OCI-LY3 (cell line): ENCODE results near the gene CRHR2.
"Not testable (repeated sequence)": the region's sequence is repeated elsewhere in the genome, so short reads cannot be mapped to it uniquely, and the experiment has no call there.

Source experiments
- H2AFZ ChIP-seq: fragments of 200-600, 300-600 bp; shearing (Covaris generic); 2 replicates; pipeline ENCODE4 v1.6.0; 2014; ENCODE audit warnings: antibody characterized with exemption, low read depth, low read length
- H3K27ac ChIP-seq: fragments of 200-600, 300-600 bp; sonication (generic); 2 replicates; pipeline ENCODE4 v1.5.1; 2014; ENCODE audit warnings: mild to moderate bottlenecking, low read length, moderate library complexity, mixed read lengths
- H3K27me3 ChIP-seq: fragments of 200-600, 300-600 bp; sonication (generic); 2 replicates; pipeline ENCODE4 v1.6.1; 2014; ENCODE audit warnings: low read depth, low read length, mixed read lengths
- H3K36me3 ChIP-seq: fragments of 200-600, 300-600 bp; sonication (generic); replicated peaks from 2 replicates; pipeline ENCODE3; 2014; ENCODE audit warnings: low read depth, low read length, mixed read lengths
- H3K4me1 ChIP-seq: fragments of 300-600, 200-600 bp; sonication (generic); 2 replicates; pipeline ENCODE4 v1.6.1; 2014; ENCODE audit warnings: low read length, mixed read lengths
- H3K4me2 ChIP-seq: fragments of 200-600, 300-600 bp; sonication (generic); 2 replicates; pipeline ENCODE4 v1.6.1; 2014; ENCODE audit warnings: low read length, mixed read lengths
- H3K4me3 ChIP-seq: fragments of 300-600, 200-600 bp; sonication (generic); 2 replicates; pipeline ENCODE4 v1.5.1; 2014; ENCODE audit warnings: antibody characterized with exemption, mild to moderate bottlenecking, low read length, moderate library complexity
- H3K79me2 ChIP-seq: fragments of 300-600, 200-600 bp; shearing (Covaris generic); 2 replicates; pipeline ENCODE4 v1.6.1; 2014; ENCODE audit warnings: mild to moderate bottlenecking, low read length, mixed read lengths
- H3K9ac ChIP-seq: fragments of 300-600, 200-600 bp; shearing (Covaris generic); 2 replicates; pipeline ENCODE4 v1.6.0; 2014; ENCODE audit warnings: mild to moderate bottlenecking, low read length, moderate library complexity
- H3K9me3 ChIP-seq: fragments of 200-600, 300-600 bp; shearing (Covaris generic); 2 replicates; pipeline ENCODE4 v1.6.1; 2014; ENCODE audit warnings: low read length, mixed read lengths; ENCODE audit not compliant: insufficient read depth
- H4K20me1 ChIP-seq: fragments of 200-600, 300-600 bp; sonication (generic); 2 replicates; pipeline ENCODE4 v1.6.1; 2016; ENCODE audit warnings: low read length, mixed read lengths; ENCODE audit not compliant: insufficient read depth
- CTCF ChIP-seq: fragments of 200-600, 300-600 bp; sonication (generic); IDR thresholded peaks from 2 replicates; pipeline ENCODE4 v1.5.1; 2014; ENCODE audit warnings: antibody characterized with exemption, low read length, low read depth
- EZH2phosphoT487 ChIP-seq: fragments of 200-600 bp; shearing (Covaris generic); IDR thresholded peaks from 2 replicates; pipeline ENCODE4 v1.6.1; 2018; ENCODE audit warnings: antibody characterized with exemption, mixed run types, low read depth

The CRHR2 gene

GRCh38 chr7:30723776-30724175, 41.5 kb upstream of the CRHR2 start:
- TF ChIP-seq EZH2phosphoT487 (no peak), CTCF (no peak)
- H3K4me1 ChIP-seq, result no peaks in the 10 kb centered on the region
- H3K27ac ChIP-seq, result no peak overlapping the region
- H3K4me3 ChIP-seq, result no peak overlapping the region
- H4K20me1 ChIP-seq, result no peaks in the 10 kb centered on the region
- peaks cover 2% of the 10 kb centered on the region; the same call in 1 of the 2 replicates for H3K27me3 ChIP-seq
- H3K9ac ChIP-seq, result no peak overlapping the region
- no peak overlapping the region for H2AFZ ChIP-seq
- no peak overlapping the region for H3K4me2 ChIP-seq
- no peaks in the 10 kb centered on the region for H3K36me3 ChIP-seq
- H3K9me3 ChIP-seq, result no peaks in the 10 kb centered on the region
- no peaks in the 10 kb centered on the region for H3K79me2 ChIP-seq

GRCh38 chr7:30722671-30723070, 40.4 kb upstream of the CRHR2 start:
- no peaks in the 10 kb centered on the region for H3K9me3 ChIP-seq
- no peaks in the 10 kb centered on the region for H3K4me1 ChIP-seq
- H3K4me2 ChIP-seq, result no peak overlapping the region
- H4K20me1 ChIP-seq, result no peaks in the 10 kb centered on the region
- no peak for TF ChIP-seq CTCF
- no peak for TF ChIP-seq EZH2phosphoT487
- no peaks in the 10 kb centered on the region for H3K27me3 ChIP-seq
- no peak overlapping the region for H2AFZ ChIP-seq
- H3K9ac ChIP-seq, result no peak overlapping the region
- H3K4me3 ChIP-seq, result no peak overlapping the region
- no peaks in the 10 kb centered on the region for H3K36me3 ChIP-seq
- H3K27ac ChIP-seq, result no peak overlapping the region
- H3K79me2 ChIP-seq, result no peaks in the 10 kb centered on the region

GRCh38 chr7:30722187-30722586, 39.9 kb upstream of the CRHR2 start:
- no peaks in the 10 kb centered on the region for H3K36me3 ChIP-seq
- no peak overlapping the region for H3K27ac ChIP-seq
- H2AFZ ChIP-seq, result no peak overlapping the region
- no peaks in the 10 kb centered on the region for H3K4me1 ChIP-seq
- H3K79me2 ChIP-seq, result no peaks in the 10 kb centered on the region
- no peak for TF ChIP-seq CTCF
- no peak for TF ChIP-seq EZH2phosphoT487
- no peaks in the 10 kb centered on the region for H3K9me3 ChIP-seq
- H4K20me1 ChIP-seq, result no peaks in the 10 kb centered on the region
- H3K27me3 ChIP-seq, result no peaks in the 10 kb centered on the region
- no peak overlapping the region for H3K9ac ChIP-seq
- no peak overlapping the region for H3K4me2 ChIP-seq
- H3K4me3 ChIP-seq, result no peak overlapping the region

- H3K27me3 ChIP-seq, result no peaks in the 10 kb centered on the region
- H3K4me3 ChIP-seq, result no peak overlapping the region
- no peak overlapping the region for H3K27ac ChIP-seq
- no peak overlapping the region for H3K4me2 ChIP-seq
- H3K36me3 ChIP-seq, result no peaks in the 10 kb centered on the region
- no peaks in the 10 kb centered on the region for H4K20me1 ChIP-seq
- H3K4me1 ChIP-seq, result no peaks in the 10 kb centered on the region
- no peaks in the 10 kb centered on the region for H3K9me3 ChIP-seq
- TF ChIP-seq CTCF (no peak), EZH2phosphoT487 (no peak)
- H2AFZ ChIP-seq, result no peak overlapping the region
- no peak overlapping the region for H3K9ac ChIP-seq
- H3K79me2 ChIP-seq, result no peaks in the 10 kb centered on the region
These were observed 39.0 kb upstream of the CRHR2 start for GRCh38 chr7:30721211-30721610.

- not testable (repeated sequence) for H3K4me2 ChIP-seq
These were observed 37.2 kb upstream of the CRHR2 start for GRCh38 chr7:30719434-30719833.

More at GRCh38 chr7:30719434-30719833, 37.2 kb upstream of the CRHR2 start:
- H3K4me3 ChIP-seq, H3K36me3 ChIP-seq, H3K9me3 ChIP-seq, H2AFZ ChIP-seq, H3K27me3 ChIP-seq, H3K79me2 ChIP-seq, H3K27ac ChIP-seq, H4K20me1 ChIP-seq, H3K4me1 ChIP-seq, H3K9ac ChIP-seq: not testable (repeated sequence)
